ENCODE data around the gene RAMP3. TPM values are rescaled to one million over a fixed set of nuclear protein-coding genes. Genes with fewer than 3 reads are reported as not detected.

Gene RAMP3, protein sequence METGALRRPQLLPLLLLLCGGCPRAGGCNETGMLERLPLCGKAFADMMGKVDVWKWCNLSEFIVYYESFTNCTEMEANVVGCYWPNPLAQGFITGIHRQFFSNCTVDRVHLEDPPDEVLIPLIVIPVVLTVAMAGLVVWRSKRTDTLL
- total RNA-seq (under 0.01 and 0.17 TPM in 2 replicates), polyA plus RNA-seq (not detected in 2 replicates), polyA minus RNA-seq (ENCODE audit: low replicate concordance) (not detected in 2 replicates)
- polyA plus RNA-seq (2012), result not detected in 2 replicates

DNA sequence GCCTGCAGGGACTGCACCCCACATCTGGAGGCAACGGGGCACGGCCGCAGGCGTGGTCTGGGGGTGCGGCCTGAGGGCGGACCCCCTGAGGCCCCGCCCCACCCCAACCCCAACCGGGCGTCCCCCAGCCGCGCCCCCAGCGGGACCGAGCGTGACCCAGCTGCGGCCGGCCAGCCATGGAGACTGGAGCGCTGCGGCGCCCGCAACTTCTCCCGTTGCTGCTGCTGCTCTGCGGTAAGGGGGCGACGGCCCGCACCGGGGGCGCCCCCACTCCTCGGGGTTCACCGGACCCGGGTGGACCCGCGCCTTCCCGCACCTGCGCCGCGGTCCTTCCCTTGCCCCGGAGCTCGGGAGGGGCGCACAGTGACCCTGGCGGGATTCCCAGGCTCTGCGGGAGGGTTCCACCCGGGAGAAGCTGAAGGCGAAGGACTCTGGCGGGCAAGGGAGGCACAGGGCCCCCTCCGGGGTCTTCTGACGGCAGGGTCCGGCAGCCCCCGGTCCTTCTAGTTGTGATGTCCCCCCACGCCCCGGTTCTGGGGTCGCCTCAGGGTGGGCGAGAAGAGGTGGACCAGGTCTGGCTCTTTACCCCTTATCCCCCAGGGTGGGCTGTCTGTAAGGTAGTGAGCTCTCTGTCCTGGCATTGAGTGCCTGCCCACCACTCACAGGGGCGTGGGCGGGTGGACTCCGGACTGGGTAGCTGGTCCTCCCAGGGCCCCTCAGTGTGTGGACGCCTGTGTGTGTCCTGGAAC is at the start of gene RAMP3:
Gene RAMP3 (plus strand): TSS at position 139 of the 749 bp plus-strand sequence. CDS start 38 bp downstream, at position 177.
- Histone ChIP-seq H3K9ac (ENCODE audit: insufficient read depth, low read length) (no peak within 1 kb of the TSS), H3K4me1 (ENCODE audit: control insufficient read depth, extremely low read depth, insufficient read depth, low read length) (no peaks in the 10 kb centered on the region), H3K27ac (ENCODE audit: insufficient read depth, low read length) (no peak within 1 kb of the TSS), H3K4me2 (ENCODE audit: extremely low read depth, insufficient read depth, low read length) (no peak within 1 kb of the TSS), H3K27me3 (ENCODE audit: control insufficient read depth, insufficient read depth, low read length) (peaks cover 19% of the 10 kb centered on the region), H2AFZ (ENCODE audit: low read length) (no peak within 1 kb of the TSS), H3K9me3 (ENCODE audit: control insufficient read depth, insufficient read depth, low read depth, low read length) (no peaks in the 10 kb centered on the region), H3K4me3 (replicated peaks in 1 of 4; ENCODE audit: control extremely low read depth in 1 of 4, insufficient read depth in 1 of 4, low read depth in 3 of 4, low read length in 4 of 4) (no peak within 1 kb of the TSS), H4K20me1 (ENCODE audit: control insufficient read depth, extremely low read depth, insufficient read depth, low read length) (no peaks in the 10 kb centered on the region), H3K36me3 (ENCODE audit: control insufficient read depth, insufficient read depth, low read length) (no peaks in the 10 kb centered on the region), H3K79me2 (ENCODE audit: control insufficient read depth, insufficient read depth, low read length) (no peaks in the 10 kb centered on the region)
- DNase-seq (ENCODE audit: low read depth in 2 of 2), result no peak
- TF ChIP-seq, protein P1, sequence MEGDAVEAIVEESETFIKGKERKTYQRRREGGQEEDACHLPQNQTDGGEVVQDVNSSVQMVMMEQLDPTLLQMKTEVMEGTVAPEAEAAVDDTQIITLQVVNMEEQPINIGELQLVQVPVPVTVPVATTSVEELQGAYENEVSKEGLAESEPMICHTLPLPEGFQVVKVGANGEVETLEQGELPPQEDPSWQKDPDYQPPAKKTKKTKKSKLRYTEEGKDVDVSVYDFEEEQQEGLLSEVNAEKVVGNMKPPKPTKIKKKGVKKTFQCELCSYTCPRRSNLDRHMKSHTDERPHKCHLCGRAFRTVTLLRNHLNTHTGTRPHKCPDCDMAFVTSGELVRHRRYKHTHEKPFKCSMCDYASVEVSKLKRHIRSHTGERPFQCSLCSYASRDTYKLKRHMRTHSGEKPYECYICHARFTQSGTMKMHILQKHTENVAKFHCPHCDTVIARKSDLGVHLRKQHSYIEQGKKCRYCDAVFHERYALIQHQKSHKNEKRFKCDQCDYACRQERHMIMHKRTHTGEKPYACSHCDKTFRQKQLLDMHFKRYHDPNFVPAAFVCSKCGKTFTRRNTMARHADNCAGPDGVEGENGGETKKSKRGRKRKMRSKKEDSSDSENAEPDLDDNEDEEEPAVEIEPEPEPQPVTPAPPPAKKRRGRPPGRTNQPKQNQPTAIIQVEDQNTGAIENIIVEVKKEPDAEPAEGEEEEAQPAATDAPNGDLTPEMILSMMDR (conservative IDR thresholded peaks at IDR 0.05 in 1 of 2, IDR thresholded peaks at IDR 0.05 in 1 of 2; ENCODE audit: low read depth in 1 of 2, low read length in 2 of 2), result no peak
- TF ChIP-seq EZH2 (IDR thresholded peaks at IDR 0.05; ENCODE audit: low read length, missing control alignments), result peak; percentile 35

DNA sequence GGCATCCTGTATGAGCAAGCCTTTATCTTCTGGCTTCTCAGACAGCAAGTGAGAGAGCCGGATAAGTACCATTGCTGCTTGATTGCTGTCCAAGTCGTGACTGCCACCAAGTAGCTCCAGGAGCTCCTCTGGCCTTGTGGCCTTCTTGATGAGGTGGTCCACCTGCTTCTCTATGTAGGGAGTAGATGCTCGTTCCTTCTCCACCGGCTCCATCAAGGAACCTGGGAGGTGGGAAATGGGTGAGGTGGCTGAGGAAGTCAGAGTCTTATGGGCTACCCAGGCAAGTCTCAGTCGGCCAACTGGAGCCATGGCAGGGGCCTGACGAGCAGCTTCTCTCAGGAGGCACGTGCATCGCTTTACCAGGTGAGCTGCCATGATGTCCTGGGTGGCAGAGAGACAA is 48.7 kb upstream of the RAMP3 start:
- Histone ChIP-seq H3K9ac (ENCODE audit: insufficient read depth, low read length) (no peak overlapping the region), H3K79me2 (ENCODE audit: control insufficient read depth, insufficient read depth, low read length) (peaks cover 48% of the 10 kb centered on the region)
- no peak for DNase-seq (ENCODE audit: low read depth in 2 of 2)

More for the DNA sequence above, 48.7 kb upstream of the RAMP3 start:
- H3K4me1 ChIP-seq (ENCODE audit: control insufficient read depth, extremely low read depth, insufficient read depth, low read length), result peaks cover 7% of the 10 kb centered on the region
- TF ChIP-seq, protein P1 (conservative IDR thresholded peaks at IDR 0.05 in 1 of 2, IDR thresholded peaks at IDR 0.05 in 1 of 2; ENCODE audit: low read depth in 1 of 2, low read length in 2 of 2), result no peak
- TF ChIP-seq EZH2 (IDR thresholded peaks at IDR 0.05; ENCODE audit: low read length, missing control alignments), result no peak
- H3K36me3 ChIP-seq (ENCODE audit: control insufficient read depth, insufficient read depth, low read length), result peaks cover 21% of the 10 kb centered on the region
- no peak overlapping the region for H3K4me2 ChIP-seq (ENCODE audit: extremely low read depth, insufficient read depth, low read length)
- no peaks in the 10 kb centered on the region for H3K27me3 ChIP-seq (ENCODE audit: control insufficient read depth, insufficient read depth, low read length)
- H3K27ac ChIP-seq (ENCODE audit: insufficient read depth, low read length), result no peak overlapping the region
- no peaks in the 10 kb centered on the region for H4K20me1 ChIP-seq (ENCODE audit: control insufficient read depth, extremely low read depth, insufficient read depth, low read length)
- H2AFZ ChIP-seq (ENCODE audit: low read length), result no peak overlapping the region
- no peak overlapping the region for H3K4me3 ChIP-seq (replicated peaks in 1 of 4; ENCODE audit: control extremely low read depth in 1 of 4, insufficient read depth in 1 of 4, low read depth in 3 of 4, low read length in 4 of 4)
- no peaks in the 10 kb centered on the region for H3K9me3 ChIP-seq (ENCODE audit: control insufficient read depth, insufficient read depth, low read depth, low read length)

Measured in fibroblast of lung (primary cell).